DMS79 (cell line): Measurements from ENCODE around the gene NFKBIL1.
"Not testable (repeated sequence)": the region's sequence is repeated elsewhere in the genome, so short reads cannot be mapped to it uniquely, and the experiment has no call there.

Experiments used
- DNase-seq: peaks from one replicate; lab custom pipeline; 2025; lab: John Stamatoyannopoulos, UW

The NFKBIL1 gene

GRCh38 chr6:31534521-31535040, 12.8 kb upstream of the NFKBIL1 start:
- DNase-seq, result no peak

DNA sequence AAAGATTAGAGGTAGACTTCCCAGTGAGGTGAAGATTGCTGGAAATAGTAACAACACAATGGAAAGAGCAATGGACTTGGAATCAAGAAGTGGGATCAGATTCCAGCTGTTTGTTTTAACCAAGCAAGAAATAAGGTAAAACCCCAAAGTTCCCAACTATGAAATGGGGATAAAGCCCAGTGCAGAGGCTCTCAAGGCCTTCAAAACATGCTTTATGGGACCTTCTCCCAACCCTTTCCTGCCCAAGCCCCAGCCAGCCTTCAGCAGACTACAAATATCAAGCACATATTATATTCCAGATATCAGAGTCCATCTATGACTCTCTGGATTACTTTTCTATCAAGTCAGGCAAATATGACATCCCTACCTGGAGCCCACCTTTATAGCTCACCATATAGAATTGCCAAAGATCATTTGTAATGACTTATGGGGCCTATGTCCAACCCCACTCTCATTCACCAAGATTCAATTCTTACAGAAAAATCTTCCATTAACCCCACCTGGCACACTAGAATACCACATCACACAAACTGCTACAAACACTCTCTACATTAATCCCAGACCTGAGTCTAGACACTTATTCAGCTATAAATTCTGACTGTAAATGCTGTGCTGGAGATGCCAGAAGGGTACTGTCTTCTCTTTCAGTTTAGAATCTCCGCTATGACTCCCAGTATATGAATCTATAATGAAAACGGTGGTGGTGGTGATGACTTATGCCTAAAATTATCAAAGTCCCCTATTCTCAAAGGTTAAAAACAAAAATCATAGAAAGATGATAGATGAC, 11.7 kb upstream of the NFKBIL1 start:
- DNase-seq, result no peak

DNA sequence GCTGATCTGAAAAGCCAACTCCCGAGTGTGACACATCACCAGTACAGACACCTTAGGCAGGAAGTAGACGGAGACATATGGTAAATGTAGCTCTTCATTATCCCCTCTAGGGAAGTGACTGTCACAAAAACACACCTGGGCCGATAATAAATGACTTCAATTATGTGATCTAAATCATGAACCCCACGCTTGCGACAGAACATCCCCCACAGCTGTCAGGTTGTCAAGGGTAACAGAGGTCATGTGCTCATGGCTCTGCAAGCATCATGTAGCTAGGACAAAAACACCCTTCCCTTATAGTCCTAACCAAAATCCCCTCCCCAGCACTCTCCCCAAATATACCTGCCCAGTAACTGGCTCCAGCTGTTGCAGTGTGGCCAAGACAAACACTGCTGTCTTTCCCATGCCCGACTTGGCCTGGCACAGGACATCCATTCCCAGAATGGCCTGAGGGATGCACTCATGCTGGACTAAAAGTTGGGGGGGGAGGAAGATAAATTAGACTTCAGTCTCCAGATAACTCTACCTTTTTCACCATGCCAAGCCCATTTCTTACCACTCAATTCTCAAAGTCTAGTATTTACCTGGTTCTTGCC, 8.5 kb upstream of the NFKBIL1 start:
- DNase-seq, result no peak

- DNase-seq, result no peak
Measured at GRCh38 chr6:31540640-31541039, 6.8 kb upstream of the NFKBIL1 start.

GRCh38 chr6:31541059-31541657, 6.2 kb upstream of the NFKBIL1 start:
- no peak for DNase-seq

- peak; percentile 96 for DNase-seq
Measured at GRCh38 chr6:31541658-31542521, 5.5 kb upstream of the NFKBIL1 start, which contains the start of gene DDX39B. Gene DDX39B, minus strand, starts transcription at chr6:31542003. Its CDS starts 1,471 bp downstream, at chr6:31540532.

GRCh38 chr6:31543639-31544038, 3.8 kb upstream of the NFKBIL1 start:
- no peak for DNase-seq

GRCh38 chr6:31544676-31545075, 2.7 kb upstream of the NFKBIL1 start:
- no peak for DNase-seq

GRCh38 chr6:31545291-31545690, 2.1 kb upstream of the NFKBIL1 start:
- no peak for DNase-seq

DNA sequence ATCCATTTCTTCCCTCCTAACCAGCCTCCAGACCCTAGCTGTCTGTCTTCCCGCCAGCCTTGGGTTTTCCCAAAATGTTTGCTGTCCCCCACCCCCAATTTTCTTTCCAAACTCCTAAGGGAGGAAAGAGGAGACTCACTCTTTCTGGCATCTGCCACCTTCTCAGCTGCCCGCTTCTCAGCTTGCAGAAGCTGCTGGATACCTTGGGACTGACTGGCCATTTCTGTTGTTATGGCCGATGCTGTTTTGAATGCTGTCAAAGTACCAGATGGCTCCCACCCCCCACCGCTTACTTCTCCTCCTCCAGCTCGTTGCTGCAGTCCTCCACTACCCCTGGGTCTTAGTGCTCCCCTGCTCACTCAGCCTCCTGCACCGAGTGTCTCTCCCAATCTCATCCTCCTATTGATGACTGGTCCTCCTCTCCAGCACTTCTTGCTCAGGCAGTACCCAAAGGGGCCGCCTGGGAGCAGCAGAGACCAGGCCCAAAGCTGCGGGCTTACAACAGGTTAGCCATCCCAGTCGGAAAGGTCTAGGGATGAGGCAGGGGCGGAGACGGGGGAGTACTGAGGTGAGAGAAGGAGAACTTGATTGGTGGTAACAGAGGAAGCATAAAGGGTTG, 960 bp upstream of the NFKBIL1 start, which contains the start of gene ATP6V1G2:
ATP6V1G2 (minus strand) TSS at position 270 of the 619 bp plus-strand sequence; CDS start at position 221, 49 bp downstream.
- peak; percentile 94 for DNase-seq

DNA sequence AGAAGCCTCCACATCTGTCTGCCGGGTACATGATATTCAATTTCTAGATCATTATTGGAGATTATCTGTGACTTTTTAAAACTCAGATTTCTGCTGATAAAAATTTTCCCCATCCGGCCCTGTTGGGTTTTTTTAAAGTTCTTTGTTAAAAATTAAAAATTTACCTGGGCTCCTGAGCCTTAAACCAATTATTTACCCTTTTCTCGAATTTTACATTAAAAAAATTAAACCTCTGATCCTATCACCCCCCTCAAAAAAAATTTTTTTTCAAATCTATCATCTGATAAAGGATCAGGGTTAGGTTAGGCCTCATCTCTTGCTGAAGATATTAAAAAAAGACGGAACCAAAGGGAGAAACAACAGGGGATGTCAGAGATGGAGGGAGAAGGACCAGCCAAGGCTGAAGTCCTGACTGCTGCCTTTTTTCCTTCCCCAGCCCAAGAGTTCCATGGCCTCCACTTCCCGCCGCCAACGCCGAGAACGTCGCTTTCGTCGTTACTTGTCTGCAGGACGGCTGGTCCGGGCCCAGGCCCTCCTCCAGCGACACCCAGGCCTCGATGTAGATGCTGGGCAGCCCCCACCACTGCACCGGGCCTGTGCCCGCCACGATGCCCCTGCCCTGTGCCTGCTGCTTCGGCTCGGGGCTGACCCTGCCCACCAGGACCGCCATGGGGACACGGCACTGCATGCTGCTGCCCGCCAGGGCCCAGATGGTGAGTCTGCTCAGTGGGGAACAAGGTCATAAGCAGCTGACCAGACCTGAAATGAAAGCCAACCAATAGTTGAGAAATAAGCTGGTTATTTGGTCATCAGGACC, 527 bp downstream of the NFKBIL1 start:
- DNase-seq, result no peak

GRCh38 chr6:31548544-31548873, 1.1 kb downstream of the NFKBIL1 start:
- no peak for DNase-seq

DNA sequence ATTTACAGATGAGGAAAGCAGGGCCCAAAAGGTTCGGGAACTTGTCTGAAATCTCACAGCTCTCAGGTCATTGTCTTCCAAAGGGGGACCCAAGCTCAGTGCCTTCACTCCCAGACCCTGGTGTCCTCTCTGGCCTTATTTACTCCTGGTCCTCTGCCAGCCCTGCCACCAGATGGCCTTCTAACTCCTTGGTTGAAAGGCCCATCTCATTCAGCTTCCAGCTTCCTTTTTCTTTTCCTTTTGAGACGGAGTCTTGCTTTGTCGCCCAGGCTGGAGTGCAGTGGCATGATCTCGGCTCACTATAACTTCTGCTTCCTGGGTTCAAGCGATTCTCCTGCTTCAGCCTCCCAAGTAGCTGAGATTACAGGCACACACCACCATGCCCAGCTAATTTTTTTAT, 4.0 kb downstream of the NFKBIL1 start:
- DNase-seq, result not testable (repeated sequence)

GRCh38 chr6:31556307-31556706, 8.9 kb downstream of the NFKBIL1 start:
- DNase-seq, result no peak

DNA sequence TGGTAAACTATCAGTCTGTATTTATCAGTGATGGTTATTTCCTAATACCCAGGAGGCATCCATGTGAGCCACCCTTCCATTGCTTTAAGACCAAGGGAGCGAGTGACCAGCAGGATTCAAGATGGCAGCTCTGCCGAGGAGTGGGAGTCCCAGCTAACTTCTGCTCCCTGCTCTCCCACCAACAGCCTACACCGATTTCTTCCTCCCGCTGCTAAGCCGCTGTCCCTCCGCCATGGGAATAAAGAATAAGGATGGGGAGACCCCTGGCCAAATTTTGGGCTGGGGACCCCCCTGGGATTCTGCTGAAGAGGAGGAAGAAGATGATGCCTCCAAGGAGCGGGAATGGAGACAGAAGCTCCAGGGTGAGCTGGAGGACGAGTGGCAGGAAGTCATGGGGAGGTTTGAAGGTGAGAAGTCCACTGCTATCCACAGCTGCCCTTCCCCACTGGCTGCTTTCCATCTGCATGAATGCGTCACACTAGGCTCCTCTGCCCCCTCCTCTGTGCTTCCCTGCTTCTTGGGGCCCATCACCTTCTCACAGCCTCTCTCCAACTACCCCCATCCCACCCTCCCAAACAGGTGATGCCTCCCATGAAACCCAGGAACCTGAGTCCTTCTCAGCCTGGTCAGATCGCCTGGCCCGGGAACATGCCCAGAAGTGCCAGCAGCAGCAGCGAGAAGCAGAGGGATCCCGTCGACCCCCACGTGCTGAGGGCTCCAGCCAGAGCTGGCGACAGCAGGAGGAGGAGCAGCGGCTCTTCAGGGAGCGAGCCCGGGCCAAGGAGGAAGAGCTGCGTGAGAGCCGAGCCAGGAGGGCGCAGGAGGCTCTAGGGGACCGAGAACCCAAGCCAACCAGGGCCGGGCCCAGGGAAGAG, 10.3 kb downstream of the NFKBIL1 start:
- DNase-seq, result no peak

- no peak for DNase-seq
Measured at GRCh38 chr6:31558318-31558625, 10.9 kb downstream of the NFKBIL1 start.

- DNase-seq, result no peak
Measured at GRCh38 chr6:31558631-31559500, 11.5 kb downstream of the NFKBIL1 start.

DNA sequence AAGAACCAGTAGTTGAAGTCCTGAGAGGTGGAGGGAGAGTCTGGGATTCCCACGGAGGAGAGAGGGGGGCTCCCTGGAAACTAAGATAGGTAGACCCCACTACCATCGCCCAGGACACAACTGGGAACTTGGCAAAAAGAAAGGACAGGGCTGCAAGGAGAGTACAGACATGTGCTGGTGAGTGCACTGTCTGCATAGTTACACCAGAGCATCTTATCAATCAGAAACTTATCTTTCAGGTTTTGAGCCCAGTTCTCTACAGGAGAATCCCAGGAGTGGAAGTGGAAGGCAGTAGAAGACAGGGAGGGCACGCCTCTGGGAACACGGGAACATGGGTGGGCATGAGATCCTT, 12.2 kb downstream of the NFKBIL1 start:
- no peak for DNase-seq
